Uterus (tissue), 2 donors: ENCODE measurements around the gene FAM167B.

Experiments used
- POLR2A ChIP-seq, 2 donors: fragments of 450-650 bp; IDR thresholded peaks; one replicate each; pipeline ENCODE4 v1.6.1; 2016; ENCODE audit warnings: antibody characterized with exemption in 2 of 2, mild to moderate bottlenecking in 1 of 2, moderate library complexity in 1 of 2
- TF ChIP-seq, protein P1 (sequence below), 4 experiments: fragments of 200-600 bp in 2 of 4; fragments of 450-650 bp in 2 of 4; sonication (generic) in 2 of 4; IDR thresholded peaks; one replicate each; pipeline ENCODE4 v1.5.1; 2016 to 2019; ENCODE audit warnings: antibody characterized with exemption in 4 of 4, mild to moderate bottlenecking in 2 of 4, moderate library complexity in 1 of 4

DNA sequence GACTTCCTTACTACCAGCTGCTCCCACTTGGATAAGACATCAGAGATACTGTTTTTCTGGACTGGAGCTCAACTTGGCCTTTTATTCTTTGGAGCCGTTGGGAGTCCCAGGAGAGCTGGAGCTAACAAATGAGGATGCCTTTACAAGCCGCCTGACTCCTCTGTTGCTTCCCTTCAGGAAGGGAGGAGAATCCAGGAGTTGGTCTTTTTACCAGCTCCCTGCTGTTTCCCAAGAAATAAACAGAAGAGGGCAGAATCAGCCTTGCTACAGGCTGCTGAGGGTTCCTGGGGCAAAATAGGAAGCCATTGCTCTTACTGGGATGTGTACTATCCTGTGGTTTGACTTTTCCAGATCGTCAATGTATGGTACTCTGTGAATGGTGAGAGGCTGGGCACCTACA lies 23.3 kb upstream of the FAM167B start:
- TF ChIP-seq, protein P1, sequence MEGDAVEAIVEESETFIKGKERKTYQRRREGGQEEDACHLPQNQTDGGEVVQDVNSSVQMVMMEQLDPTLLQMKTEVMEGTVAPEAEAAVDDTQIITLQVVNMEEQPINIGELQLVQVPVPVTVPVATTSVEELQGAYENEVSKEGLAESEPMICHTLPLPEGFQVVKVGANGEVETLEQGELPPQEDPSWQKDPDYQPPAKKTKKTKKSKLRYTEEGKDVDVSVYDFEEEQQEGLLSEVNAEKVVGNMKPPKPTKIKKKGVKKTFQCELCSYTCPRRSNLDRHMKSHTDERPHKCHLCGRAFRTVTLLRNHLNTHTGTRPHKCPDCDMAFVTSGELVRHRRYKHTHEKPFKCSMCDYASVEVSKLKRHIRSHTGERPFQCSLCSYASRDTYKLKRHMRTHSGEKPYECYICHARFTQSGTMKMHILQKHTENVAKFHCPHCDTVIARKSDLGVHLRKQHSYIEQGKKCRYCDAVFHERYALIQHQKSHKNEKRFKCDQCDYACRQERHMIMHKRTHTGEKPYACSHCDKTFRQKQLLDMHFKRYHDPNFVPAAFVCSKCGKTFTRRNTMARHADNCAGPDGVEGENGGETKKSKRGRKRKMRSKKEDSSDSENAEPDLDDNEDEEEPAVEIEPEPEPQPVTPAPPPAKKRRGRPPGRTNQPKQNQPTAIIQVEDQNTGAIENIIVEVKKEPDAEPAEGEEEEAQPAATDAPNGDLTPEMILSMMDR (IDR thresholded peaks at IDR 0.05), result no peak
- TF ChIP-seq POLR2A (IDR thresholded peaks at IDR 0.05), result no peak
